H1 (cell line): Measurements from ENCODE around the gene PDK4.

Experiments used
- CBX5 ChIP-seq: fragments of 300-800, 300-1000 bp; sonication (generic); IDR thresholded peaks from 2 replicates; pipeline ENCODE4 v1.7.1; 2016; ENCODE audit warnings: antibody characterized with exemption, low read length, low read depth
- CEBPB ChIP-seq: IDR thresholded peaks from 2 replicates; pipeline ENCODE4 v1.6.1; 2012; ENCODE audit warnings: low read depth, low read length
- EGR1 ChIP-seq: IDR thresholded peaks from 2 replicates; pipeline ENCODE4 v1.6.1; 2011; ENCODE audit warnings: low read depth, low read length, borderline replicate concordance
- EZH2 ChIP-seq: fragments of 200-600 bp; sonication (generic); IDR thresholded peaks from 2 replicates; pipeline ENCODE4 v1.7.1; 2012; ENCODE audit warnings: low read depth, mild to moderate bottlenecking, moderate library complexity, low read length, inconsistent platforms; ENCODE audit not compliant: severe bottlenecking
- JUN ChIP-seq: IDR thresholded peaks from 2 replicates; pipeline ENCODE4 v1.6.1; 2011; ENCODE audit warnings: low read depth, mild to moderate bottlenecking, improper control_type of control experiment, low read length
- MAFK ChIP-seq: IDR thresholded peaks from 2 replicates; pipeline ENCODE4 v1.6.1; 2012; ENCODE audit warnings: low read depth, mild to moderate bottlenecking, improper control_type of control experiment, low read length
- POLR2A ChIP-seq, 2 experiments: IDR thresholded peaks; 1 replicate in 1 of 2; 2 replicates in 1 of 2; pipeline ENCODE4 v1.6.1; 2011; ENCODE audit warnings: low read depth in 2 of 2, low read length in 2 of 2, mild to moderate bottlenecking in 2 of 2; ENCODE audit errors: control extremely low read depth in 1 of 2
- POLR2AphosphoS5 ChIP-seq: IDR thresholded peaks from 2 replicates; pipeline ENCODE4 v1.6.1; 2011; ENCODE audit warnings: low read depth, low read length
- RAD21 ChIP-seq, 2 experiments: IDR thresholded peaks in 1 of 2; conservative IDR thresholded peaks in 1 of 2; 2 replicates each; pipeline ENCODE4 v1.6.1; 2011; ENCODE audit warnings: low read depth in 2 of 2, low read length in 2 of 2, improper control_type of control experiment in 1 of 2, inconsistent platforms in 1 of 2, mild to moderate bottlenecking in 1 of 2, moderate library complexity in 1 of 2
- SIN3A ChIP-seq, 2 experiments: IDR thresholded peaks in 1 of 2; conservative IDR thresholded peaks in 1 of 2; 2 replicates each; pipeline ENCODE4 v1.6.1; 2011 to 2012; ENCODE audit warnings: low read length in 2 of 2, improper control_type of control experiment in 1 of 2, low read depth in 1 of 2, mild to moderate bottlenecking in 1 of 2
- SIX5 ChIP-seq: IDR thresholded peaks from 2 replicates; pipeline ENCODE4 v1.6.1; 2011; ENCODE audit warnings: mild to moderate bottlenecking, low read depth, low read length
- TF ChIP-seq, protein P1 (sequence below), 3 experiments: IDR thresholded peaks; 1 replicate in 2 of 3; 2 replicates in 1 of 3; pipeline versions ENCODE4 v1.5.1 to v1.6.1; 2011; ENCODE audit warnings: low read length in 3 of 3, mild to moderate bottlenecking in 3 of 3, inconsistent platforms in 2 of 3, low read depth in 1 of 3, moderate library complexity in 1 of 3; ENCODE audit not compliant: insufficient read depth in 1 of 3; ENCODE audit errors: control extremely low read depth in 1 of 3
- TF ChIP-seq, protein P2 (sequence below): IDR thresholded peaks from 2 replicates; pipeline ENCODE4 v1.6.1; 2012; ENCODE audit warnings: inconsistent platforms

DNA sequence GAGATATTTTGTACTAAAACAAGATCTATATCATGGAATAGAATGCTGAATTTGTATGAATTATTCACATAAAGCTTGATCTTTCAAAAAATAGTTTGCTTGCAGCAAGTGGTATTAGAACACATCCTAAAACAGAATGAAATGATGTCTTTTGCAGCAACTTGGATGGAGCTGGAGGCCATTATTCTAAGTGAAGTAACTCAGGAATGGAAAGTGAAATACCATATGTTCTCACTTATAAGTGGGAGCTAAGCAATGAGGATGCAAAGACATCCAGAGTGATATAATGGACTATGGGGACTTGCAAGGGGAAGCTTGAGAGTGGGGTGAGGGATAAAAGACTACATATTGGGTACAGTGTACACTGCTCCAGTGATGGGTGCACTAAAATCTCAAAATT lies 56.9 kb downstream of the PDK4 start:
- TF ChIP-seq, protein P1, sequence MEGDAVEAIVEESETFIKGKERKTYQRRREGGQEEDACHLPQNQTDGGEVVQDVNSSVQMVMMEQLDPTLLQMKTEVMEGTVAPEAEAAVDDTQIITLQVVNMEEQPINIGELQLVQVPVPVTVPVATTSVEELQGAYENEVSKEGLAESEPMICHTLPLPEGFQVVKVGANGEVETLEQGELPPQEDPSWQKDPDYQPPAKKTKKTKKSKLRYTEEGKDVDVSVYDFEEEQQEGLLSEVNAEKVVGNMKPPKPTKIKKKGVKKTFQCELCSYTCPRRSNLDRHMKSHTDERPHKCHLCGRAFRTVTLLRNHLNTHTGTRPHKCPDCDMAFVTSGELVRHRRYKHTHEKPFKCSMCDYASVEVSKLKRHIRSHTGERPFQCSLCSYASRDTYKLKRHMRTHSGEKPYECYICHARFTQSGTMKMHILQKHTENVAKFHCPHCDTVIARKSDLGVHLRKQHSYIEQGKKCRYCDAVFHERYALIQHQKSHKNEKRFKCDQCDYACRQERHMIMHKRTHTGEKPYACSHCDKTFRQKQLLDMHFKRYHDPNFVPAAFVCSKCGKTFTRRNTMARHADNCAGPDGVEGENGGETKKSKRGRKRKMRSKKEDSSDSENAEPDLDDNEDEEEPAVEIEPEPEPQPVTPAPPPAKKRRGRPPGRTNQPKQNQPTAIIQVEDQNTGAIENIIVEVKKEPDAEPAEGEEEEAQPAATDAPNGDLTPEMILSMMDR (IDR thresholded peaks at IDR 0.05; ENCODE audit: control extremely low read depth in 1 of 3, insufficient read depth in 1 of 3, low read depth in 1 of 3, low read length in 3 of 3): no peak
- no peak for TF ChIP-seq POLR2A (IDR thresholded peaks at IDR 0.05; ENCODE audit: control extremely low read depth in 1 of 2, low read depth in 2 of 2, low read length in 2 of 2)
- no peak for TF ChIP-seq JUN
- no peak for TF ChIP-seq SIX5
- no peak for TF ChIP-seq CEBPB
- TF ChIP-seq, protein P2, sequence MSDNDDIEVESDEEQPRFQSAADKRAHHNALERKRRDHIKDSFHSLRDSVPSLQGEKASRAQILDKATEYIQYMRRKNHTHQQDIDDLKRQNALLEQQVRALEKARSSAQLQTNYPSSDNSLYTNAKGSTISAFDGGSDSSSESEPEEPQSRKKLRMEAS: no peak
- no peak for TF ChIP-seq RAD21 (IDR thresholded peaks at IDR 0.05 in 1 of 2, conservative IDR thresholded peaks at IDR 0.05 in 1 of 2; ENCODE audit: low read depth in 2 of 2, low read length in 2 of 2)
- TF ChIP-seq CBX5: no peak
- TF ChIP-seq POLR2AphosphoS5: no peak
- TF ChIP-seq EZH2: no peak
- TF ChIP-seq MAFK: no peak
- TF ChIP-seq EGR1: no peak
- no peak for TF ChIP-seq SIN3A (conservative IDR thresholded peaks at IDR 0.05 in 1 of 2, IDR thresholded peaks at IDR 0.05 in 1 of 2; ENCODE audit: low read depth in 1 of 2, low read length in 2 of 2)
